OCI-LY1 (cell line): ENCODE data around the gene GLB1L.

Experiments
- H2AFZ ChIP-seq: fragments of 200-600 bp; sonication (generic), shearing (Covaris generic); 2 replicates; pipeline ENCODE4 v1.6.0; 2014; ENCODE audit warnings: antibody characterized with exemption, mild to moderate bottlenecking, low read length
- H3F3A ChIP-seq: fragments of 200-600 bp; sonication (generic), shearing (Covaris generic); 2 replicates; pipeline ENCODE4 v1.6.0; 2014; ENCODE audit warnings: mild to moderate bottlenecking, antibody characterized with exemption, low read length, moderate library complexity; ENCODE audit not compliant: insufficient read depth
- H3K27ac ChIP-seq: fragments of 200-600 bp; sonication (generic); 2 replicates; pipeline ENCODE4 v1.5.1; 2014; ENCODE audit warnings: low read length, mixed run types, mild to moderate bottlenecking, low read depth; ENCODE audit not compliant: poor library complexity, severe bottlenecking
- H3K27me3 ChIP-seq: fragments of 200-600 bp; sonication (generic); 2 replicates; pipeline ENCODE4 v1.6.0; 2014; ENCODE audit warnings: antibody characterized with exemption, mild to moderate bottlenecking, low read length, moderate library complexity; ENCODE audit not compliant: insufficient read depth
- H3K36me3 ChIP-seq: fragments of 200-600 bp; sonication (generic); 2 replicates; pipeline ENCODE4 v1.6.1; 2014; ENCODE audit warnings: mild to moderate bottlenecking, antibody characterized with exemption, low read length, moderate library complexity, mixed read lengths; ENCODE audit not compliant: insufficient read depth
- H3K4me1 ChIP-seq: fragments of 200-600 bp; sonication (generic); 2 replicates; pipeline ENCODE4 v1.5.1; 2014; ENCODE audit warnings: mild to moderate bottlenecking, low read length, moderate library complexity; ENCODE audit not compliant: insufficient read depth, severe bottlenecking
- H3K4me2 ChIP-seq: fragments of 200-600 bp; sonication (generic), shearing (Covaris generic); 2 replicates; pipeline ENCODE4 v1.6.1; 2014; ENCODE audit warnings: low read length
- H3K4me3 ChIP-seq: fragments of 200-600 bp; sonication (generic); 2 replicates; pipeline ENCODE4 v1.5.1; 2014; ENCODE audit warnings: low read length, low read depth, mild to moderate bottlenecking, mixed read lengths; ENCODE audit not compliant: poor library complexity, severe bottlenecking
- H3K79me2 ChIP-seq: fragments of 200-600 bp; shearing (Covaris generic); 2 replicates; pipeline ENCODE4 v1.6.1; 2016; ENCODE audit warnings: mixed run types, low read length, mixed read lengths; ENCODE audit not compliant: insufficient read depth
- H3K9ac ChIP-seq: fragments of 200-600 bp; sonication (generic), shearing (Covaris generic); 2 replicates; pipeline ENCODE4 v1.6.1; 2014; ENCODE audit warnings: mild to moderate bottlenecking, low read length, mixed read lengths
- H3K9me2 ChIP-seq: fragments of 200-600 bp; sonication (generic), shearing (Covaris generic); 2 replicates; pipeline ENCODE4 v1.6.1; 2014; ENCODE audit warnings: low read depth, mild to moderate bottlenecking, low read length, mixed read lengths
- H3K9me3 ChIP-seq: fragments of 200-600 bp; shearing (Covaris generic); 2 replicates; pipeline ENCODE4 v1.6.1; 2014; ENCODE audit warnings: low read length, mixed read lengths
- H4K20me1 ChIP-seq: fragments of 200-600 bp; sonication (generic), shearing (Covaris generic); 2 replicates; pipeline ENCODE4 v1.6.0; 2016; ENCODE audit warnings: mild to moderate bottlenecking, low read length; ENCODE audit not compliant: insufficient read depth
- CTCF ChIP-seq: fragments of 200-600 bp; sonication (generic), shearing (Covaris generic); IDR thresholded peaks from 2 replicates; pipeline ENCODE4 v1.5.1; 2017; ENCODE audit warnings: mild to moderate bottlenecking, antibody characterized with exemption, low read length, moderate library complexity, mixed read lengths
- EZH2 ChIP-seq: fragments of 200-600 bp; sonication (generic), shearing (Covaris generic); IDR thresholded peaks from 2 replicates; pipeline ENCODE4 v1.8.0; 2017; ENCODE audit warnings: borderline replicate concordance, mixed run types, mild to moderate bottlenecking, antibody characterized with exemption, low read length, moderate library complexity, mixed read lengths

The GLB1L gene

GRCh38 chr2:219225350-219225749 is 19.9 kb downstream of the GLB1L start:
- Histone ChIP-seq H4K20me1 (no peaks in the 10 kb centered on the region), H3K79me2 (peaks cover 13% of the 10 kb centered on the region), H3K36me3 (peaks cover 65% of the 10 kb centered on the region), H3K27me3 (no peaks in the 10 kb centered on the region), H3K9ac (no peak overlapping the region), H3K9me2 (no peaks in the 10 kb centered on the region), H3K4me2 (no peak overlapping the region), H3K4me1 (peaks cover 15% of the 10 kb centered on the region), H3K27ac (no peak overlapping the region), H2AFZ (no peak overlapping the region), H3K4me3 (no peak overlapping the region), H3F3A (no peaks in the 10 kb centered on the region), H3K9me3 (no peaks in the 10 kb centered on the region)
- TF ChIP-seq CTCF (no peak), EZH2 (no peak)

- no peak overlapping the region for H2AFZ ChIP-seq
- H3F3A ChIP-seq, result no peaks in the 10 kb centered on the region
- no peaks in the 10 kb centered on the region for H3K27me3 ChIP-seq
- no peak overlapping the region for H3K4me2 ChIP-seq
- H3K9me2 ChIP-seq, result no peaks in the 10 kb centered on the region
- H3K4me3 ChIP-seq, result no peak overlapping the region
- no peaks in the 10 kb centered on the region for H4K20me1 ChIP-seq
- no peak overlapping the region for H3K9ac ChIP-seq
- no peak for TF ChIP-seq CTCF
- TF ChIP-seq EZH2, result no peak
- peaks cover 13% of the 10 kb centered on the region for H3K79me2 ChIP-seq
- H3K9me3 ChIP-seq, result no peaks in the 10 kb centered on the region
- peaks cover 76% of the 10 kb centered on the region for H3K36me3 ChIP-seq
- no peak overlapping the region for H3K27ac ChIP-seq
- peaks cover 19% of the 10 kb centered on the region for H3K4me1 ChIP-seq
Observed at GRCh38 chr2:219223831-219224610, 21.2 kb downstream of the GLB1L start.

GRCh38 chr2:219221957-219222518 is 23.2 kb downstream of the GLB1L start:
- Histone ChIP-seq H3K36me3 (peaks cover 71% of the 10 kb centered on the region), H3K4me2 (no peak overlapping the region), H4K20me1 (no peaks in the 10 kb centered on the region), H3K9ac (no peak overlapping the region), H3K79me2 (no peaks in the 10 kb centered on the region), H3K4me3 (no peak overlapping the region), H3K9me2 (no peaks in the 10 kb centered on the region), H3K27ac (no peak overlapping the region), H3K9me3 (no peaks in the 10 kb centered on the region), H3K4me1 (peaks cover 21% of the 10 kb centered on the region), H2AFZ (no peak overlapping the region), H3K27me3 (no peaks in the 10 kb centered on the region), H3F3A (no peaks in the 10 kb centered on the region)
- TF ChIP-seq CTCF (no peak), EZH2 (no peak)
